Endothelial cell (in vitro differentiated cells): ENCODE measurements around the gene TMEM260. TPM values are rescaled to one million over a fixed set of nuclear protein-coding genes. Genes with fewer than 3 reads are reported as not detected.
A peak's percentile ranks its signal among the peaks of the same experiment; 100 is the strongest.

Experiments
- DNase-seq: peaks from one replicate; pipeline ENCODE4 v3.0.0; 2021; ENCODE audit warnings: low spot score
- H3K27ac Mint-ChIP-seq: one replicate; pipeline ENCODE4 v1.8.0; 2021; ENCODE audit warnings: mixed read lengths, inconsistent platforms; ENCODE audit not compliant: unreplicated experiment
- H3K27me3 Mint-ChIP-seq: one replicate; pipeline ENCODE4 v1.8.0; 2021; ENCODE audit warnings: mild to moderate bottlenecking, moderate library complexity, mixed read lengths, inconsistent platforms; ENCODE audit not compliant: unreplicated experiment
- H3K36me3 Mint-ChIP-seq: one replicate; pipeline ENCODE4 v1.8.0; 2021; ENCODE audit warnings: mild to moderate bottlenecking, low read depth, mixed read lengths, inconsistent platforms; ENCODE audit not compliant: unreplicated experiment
- H3K4me1 Mint-ChIP-seq: one replicate; pipeline ENCODE4 v1.8.0; 2021; ENCODE audit warnings: mild to moderate bottlenecking, mixed read lengths, inconsistent platforms; ENCODE audit not compliant: unreplicated experiment
- H3K4me3 Mint-ChIP-seq: one replicate; pipeline ENCODE4 v1.8.0; 2021; ENCODE audit warnings: mild to moderate bottlenecking, mixed read lengths, inconsistent platforms; ENCODE audit not compliant: unreplicated experiment
- H3K9me3 Mint-ChIP-seq: one replicate; pipeline ENCODE4 v1.8.0; 2021; ENCODE audit warnings: mixed read lengths, inconsistent platforms; ENCODE audit not compliant: unreplicated experiment
- CTCF ChIP-seq: fragments of 200-600 bp; sonication (generic); IDR thresholded peaks from one replicate; pipeline ENCODE4 v1.5.0; 2021; ENCODE audit warnings: antibody characterized with exemption; ENCODE audit not compliant: unreplicated experiment
- total RNA-seq: library from RNA; stranded (reverse); fragmentation: NEBNext Ultra II Directional; extraction: Animal tissue kit (Norgen Biotek cat#: 25700); gene quantifications from one replicate; pipeline ENCODE4 v1.2.1, GENCODE V29; 2021; ENCODE audit not compliant: unreplicated experiment

The TMEM260 gene
- total RNA-seq, 1 donor from 2014 or later: 17.0 TPM

- Mint-ChIP-seq H3K4me1 (peaks cover 7% of the 10 kb centered on the region), H3K9me3 (no peaks in the 10 kb centered on the region)
- no peak for DNase-seq
Measured at GRCh38 chr14:56657604-56658003, 78.0 kb downstream of the TMEM260 start.

GRCh38 chr14:56659378-56659777, 79.8 kb downstream of the TMEM260 start:
- H3K27ac Mint-ChIP-seq: no peak overlapping the region
- peaks cover 9% of the 10 kb centered on the region for H3K4me1 Mint-ChIP-seq
- H3K4me3 Mint-ChIP-seq: no peak overlapping the region
- H3K36me3 Mint-ChIP-seq: peaks cover 1% of the 10 kb centered on the region
- peaks cover 1% of the 10 kb centered on the region for H3K27me3 Mint-ChIP-seq
- no peak for DNase-seq
- H3K9me3 Mint-ChIP-seq: no peaks in the 10 kb centered on the region
- TF ChIP-seq CTCF: no peak

More at GRCh38 chr14:56657604-56658003, 78.0 kb downstream of the TMEM260 start:
- Mint-ChIP-seq H3K27me3 (peaks cover 1% of the 10 kb centered on the region), H3K27ac (no peak overlapping the region), H3K36me3 (no peaks in the 10 kb centered on the region), H3K4me3 (no peak overlapping the region)
- no peak for TF ChIP-seq CTCF

GRCh38 chr14:56659964-56660551, 80.5 kb downstream of the TMEM260 start:
- Mint-ChIP-seq H3K4me3 (no peak overlapping the region), H3K27me3 (peaks cover 1% of the 10 kb centered on the region), H3K27ac (no peak overlapping the region)

GRCh38 chr14:56660677-56661389, 81.2 kb downstream of the TMEM260 start:
- peaks cover 3% of the 10 kb centered on the region for H3K36me3 Mint-ChIP-seq
- no peak for TF ChIP-seq CTCF
- no peak overlapping the region for H3K4me3 Mint-ChIP-seq
- no peak for DNase-seq
- H3K4me1 Mint-ChIP-seq: peaks cover 10% of the 10 kb centered on the region
- H3K27me3 Mint-ChIP-seq: peaks cover 1% of the 10 kb centered on the region
- H3K27ac Mint-ChIP-seq: no peak overlapping the region
- H3K9me3 Mint-ChIP-seq: no peaks in the 10 kb centered on the region

More at GRCh38 chr14:56659964-56660551, 80.5 kb downstream of the TMEM260 start:
- H3K9me3 Mint-ChIP-seq: no peaks in the 10 kb centered on the region
- DNase-seq: no peak
- peaks cover 3% of the 10 kb centered on the region for H3K36me3 Mint-ChIP-seq
- peak; percentile 76 for TF ChIP-seq CTCF
- peaks cover 10% of the 10 kb centered on the region for H3K4me1 Mint-ChIP-seq

- Mint-ChIP-seq H3K4me3 (no peak overlapping the region), H3K27me3 (peaks cover 1% of the 10 kb centered on the region), H3K36me3 (peaks cover 7% of the 10 kb centered on the region), H3K9me3 (no peaks in the 10 kb centered on the region), H3K27ac (no peak overlapping the region), H3K4me1 (peaks cover 13% of the 10 kb centered on the region)
- TF ChIP-seq CTCF: no peak
- DNase-seq: no peak
Measured at GRCh38 chr14:56661478-56661877, 81.9 kb downstream of the TMEM260 start.
